HEK293T (cell line): ENCODE measurements around the gene RAB10.

ENCODE experiments used
- FOXA1 ChIP-seq: fragments of 450-650 bp; IDR thresholded peaks from 2 replicates; pipeline ENCODE4 v1.6.1; 2016; ENCODE audit warnings: mild to moderate bottlenecking
- HDGF ChIP-seq: fragments of 450-650 bp; IDR thresholded peaks from 2 replicates; pipeline ENCODE4 v1.6.1; 2017; ENCODE audit warnings: antibody characterized with exemption, borderline replicate concordance
- SP1 ChIP-seq: fragments of 450-650 bp; IDR thresholded peaks from 2 replicates; pipeline ENCODE4 v1.6.1; 2017
- TARDBP ChIP-seq: fragments of 450-650 bp; IDR thresholded peaks from 2 replicates; pipeline ENCODE4 v1.6.1; 2016

DNA sequence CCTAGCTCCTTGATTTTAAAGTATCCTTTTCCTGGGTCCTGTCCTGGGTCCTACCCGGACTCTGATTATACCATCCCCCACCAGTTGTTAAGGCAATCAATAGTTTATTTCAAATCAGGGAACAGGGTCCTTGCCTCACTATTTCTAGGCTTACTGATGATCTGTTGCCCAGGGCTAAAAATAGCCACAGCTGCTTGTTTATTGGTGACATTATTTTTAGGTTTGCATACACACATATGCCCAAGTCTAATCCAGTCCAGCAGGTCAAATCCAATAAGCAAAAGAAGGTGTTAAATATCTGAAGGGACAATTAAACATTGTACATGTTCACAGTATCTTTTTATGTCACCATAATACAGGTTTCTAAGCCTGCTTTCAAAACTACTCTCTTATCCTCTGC is 66.0 kb downstream of the RAB10 start:
- TF ChIP-seq SP1 = no peak
- no peak for TF ChIP-seq FOXA1
- TF ChIP-seq TARDBP = no peak
- TF ChIP-seq HDGF = no peak
